ENCODE data around the gene FOXA2. TPM values are rescaled to one million over a fixed set of nuclear protein-coding genes. Genes with fewer than 3 reads are reported as not detected.

The FOXA2 gene
- total and polyA plus RNA-seq, 2 donors (not counting 1 experiment from before 2014, with no cell fraction given), result not detected

- H2AFZ ChIP-seq (ENCODE audit: insufficient read depth, low read depth, low read length, poor library complexity, severe bottlenecking), result no peak overlapping the region
- H3K4me2 ChIP-seq (replicated peaks; ENCODE audit: low read depth, low read length, poor library complexity, severe bottlenecking), result no peak overlapping the region
- no peaks in the 10 kb centered on the region for H3K9me3 ChIP-seq (ENCODE audit: control extremely low read depth in 1 of 3, control insufficient read depth in 2 of 3, insufficient read depth in 1 of 3, low read length in 2 of 3)
- no peak overlapping the region for H3K9ac ChIP-seq (ENCODE audit: low read length)
- Mint-ChIP-seq H3K27ac (no peak overlapping the region), H3K27me3 (peaks cover 3% of the 10 kb centered on the region), H3K9me3 (ENCODE audit: insufficient read depth) (no peaks in the 10 kb centered on the region), H3K4me3 (no peak overlapping the region), H3K4me1 (no peaks in the 10 kb centered on the region)
- H3K36me3 ChIP-seq (replicated peaks in 1 of 2; ENCODE audit: control extremely low read depth in 1 of 2, control insufficient read depth in 1 of 2, extremely low read depth in 1 of 2, insufficient read depth in 2 of 2, low read length in 1 of 2), result no peaks in the 10 kb centered on the region
- CTCF ChIA-PET, result no interaction called here
- no peak overlapping the region for H3K27ac ChIP-seq (ENCODE audit: low read length in 2 of 2)
- H3K4me1 ChIP-seq (ENCODE audit: control insufficient read depth in 2 of 2, insufficient read depth in 2 of 2, low read length in 2 of 2), result no peaks in the 10 kb centered on the region
- H3K79me2 ChIP-seq (ENCODE audit: control insufficient read depth, insufficient read depth, low read length), result no peaks in the 10 kb centered on the region
- no peak overlapping the region for H3K4me3 ChIP-seq (ENCODE audit: control extremely low read depth in 1 of 5, extremely low read depth in 1 of 5, insufficient read depth in 1 of 5, low read depth in 2 of 5, low read length in 4 of 5)
- TF ChIP-seq EZH2 (IDR thresholded peaks at IDR 0.05; ENCODE audit: borderline replicate concordance, insufficient read depth, low read depth, low read length, poor library complexity, severe bottlenecking) (no peak), CTCF (IDR thresholded peaks at IDR 0.05) (no peak)
- intact Hi-C loops (cut with micrococcal nuclease), result no loop called here
- ATAC-seq (ENCODE audit: low read depth) (no peak), DNase-seq (no peak)
- POLR2A ChIA-PET, result no interaction called here
- H3K27me3 ChIP-seq (replicated peaks in 1 of 4; ENCODE audit: control extremely low read depth in 1 of 4, control insufficient read depth in 3 of 4, insufficient read depth in 4 of 4, low read length in 3 of 4), result peaks cover 0 to 5% (median 0%) of the 10 kb centered on the region in 4 experiments
- H4K20me1 ChIP-seq (ENCODE audit: control insufficient read depth, insufficient read depth, low read length, poor library complexity, severe bottlenecking), result no peaks in the 10 kb centered on the region
- WGBS (ENCODE audit: insufficient coverage), result 77% methylated on average over 8 of the region's 8 CpGs
Observed at GRCh38 chr20:22531056-22531615, 53.2 kb downstream of the FOXA2 start.

Small RNA genes within 50 kb of the gene (small RNA-seq; reads per million reads assigned to genes)
- gene LINC00261 (ENCODE audit: insufficient read length, low read depth, low replicate concordance), result not detected
